Gastroesophageal sphincter (tissue), 3 donors: ENCODE results near the gene PHPT1.

Experiments
- EP300 ChIP-seq: sonication (generic); formaldehyde crosslinking; IDR thresholded peaks from one replicate; pipeline ENCODE4 v1.6.1; 2017; ENCODE audit warnings: antibody characterized with exemption, mild to moderate bottlenecking
- POLR2A ChIP-seq, 2 donors: fragments of 450-650 bp; IDR thresholded peaks; one replicate each; pipeline ENCODE4 v1.6.1; 2017; ENCODE audit warnings: antibody characterized with exemption in 2 of 2, mild to moderate bottlenecking in 2 of 2, moderate library complexity in 1 of 2
- TF ChIP-seq, protein P1 (sequence below), 4 experiments: fragments of 200-600 bp in 2 of 4; fragments of 450-650 bp in 2 of 4; sonication (generic) in 1 of 4; IDR thresholded peaks; one replicate each; pipeline ENCODE4 v1.5.1; 2017 to 2019; ENCODE audit warnings: antibody characterized with exemption in 4 of 4, mild to moderate bottlenecking in 2 of 4, moderate library complexity in 2 of 4

GRCh38 chr9:136821826-136822544 lies 27.2 kb upstream of the PHPT1 start:
- TF ChIP-seq EP300 (no peak), POLR2A (IDR thresholded peaks at IDR 0.05) (no peak)
- TF ChIP-seq, protein P1, sequence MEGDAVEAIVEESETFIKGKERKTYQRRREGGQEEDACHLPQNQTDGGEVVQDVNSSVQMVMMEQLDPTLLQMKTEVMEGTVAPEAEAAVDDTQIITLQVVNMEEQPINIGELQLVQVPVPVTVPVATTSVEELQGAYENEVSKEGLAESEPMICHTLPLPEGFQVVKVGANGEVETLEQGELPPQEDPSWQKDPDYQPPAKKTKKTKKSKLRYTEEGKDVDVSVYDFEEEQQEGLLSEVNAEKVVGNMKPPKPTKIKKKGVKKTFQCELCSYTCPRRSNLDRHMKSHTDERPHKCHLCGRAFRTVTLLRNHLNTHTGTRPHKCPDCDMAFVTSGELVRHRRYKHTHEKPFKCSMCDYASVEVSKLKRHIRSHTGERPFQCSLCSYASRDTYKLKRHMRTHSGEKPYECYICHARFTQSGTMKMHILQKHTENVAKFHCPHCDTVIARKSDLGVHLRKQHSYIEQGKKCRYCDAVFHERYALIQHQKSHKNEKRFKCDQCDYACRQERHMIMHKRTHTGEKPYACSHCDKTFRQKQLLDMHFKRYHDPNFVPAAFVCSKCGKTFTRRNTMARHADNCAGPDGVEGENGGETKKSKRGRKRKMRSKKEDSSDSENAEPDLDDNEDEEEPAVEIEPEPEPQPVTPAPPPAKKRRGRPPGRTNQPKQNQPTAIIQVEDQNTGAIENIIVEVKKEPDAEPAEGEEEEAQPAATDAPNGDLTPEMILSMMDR (IDR thresholded peaks at IDR 0.05), result no peak
